ENCODE data around the gene MTREX. TPM values are rescaled to one million over a fixed set of nuclear protein-coding genes. Genes with fewer than 3 reads are reported as not detected.

The MTREX gene
- polyA plus RNA-seq, 1 experiment = 61.7 TPM

- no peaks in the 10 kb centered on the region for H3K27me3 ChIP-seq (ENCODE audit: control insufficient read depth, insufficient read depth, low read length)
- CTCF ChIA-PET = no interaction called here
- TF ChIP-seq CTCF (IDR thresholded peaks at IDR 0.05; ENCODE audit: low read depth, low read length) = no peak
Measured at GRCh38 chr5:55303238-55303690, 4.5 kb upstream of the MTREX start.

GRCh38 chr5:55304584-55304983 lies 3.2 kb upstream of the MTREX start:
- Histone ChIP-seq H3K9me3 (ENCODE audit: control insufficient read depth, insufficient read depth, low read length) (peaks cover 8% of the 10 kb centered on the region; the same call in 1 of the 2 replicates), H3K27ac (ENCODE audit: low read depth, low read length) (no peak overlapping the region), H3K27me3 (ENCODE audit: control insufficient read depth, insufficient read depth, low read length) (no peaks in the 10 kb centered on the region), H3K4me3 (ENCODE audit: low read depth, low read length) (no peak overlapping the region)
- DNase-seq (ENCODE audit: low read depth, low spot score) = no peak
- ChIA-PET POLR2A (no interaction called here), CTCF (interaction anchor here (1.8 kb wide), 1 partner anchor 387 kb away, joined by 7 read pairs; no protein-coding TSS in a partner anchor)
- TF ChIP-seq CTCF (IDR thresholded peaks at IDR 0.05; ENCODE audit: low read depth, low read length) = no peak

More at GRCh38 chr5:55303238-55303690, 4.5 kb upstream of the MTREX start:
- POLR2A ChIA-PET = no interaction called here
- peak; percentile 77 for DNase-seq (ENCODE audit: low read depth, low spot score)
- Histone ChIP-seq H3K4me3 (ENCODE audit: low read depth, low read length) (no peak overlapping the region), H3K9me3 (ENCODE audit: control insufficient read depth, insufficient read depth, low read length) (peaks cover 8% of the 10 kb centered on the region; the same call in 1 of the 2 replicates), H3K27ac (ENCODE audit: low read depth, low read length) (no peak overlapping the region)

GRCh38 chr5:55305345-55305744 lies 2.4 kb upstream of the MTREX start:
- DNase-seq (ENCODE audit: low read depth, low spot score) = no peak
- POLR2A ChIA-PET = no interaction called here
- TF ChIP-seq CTCF (IDR thresholded peaks at IDR 0.05; ENCODE audit: low read depth, low read length) = no peak
- Histone ChIP-seq H3K4me3 (ENCODE audit: low read depth, low read length) (peak overlapping the region; percentile 89), H3K27ac (ENCODE audit: low read depth, low read length) (no peak overlapping the region), H3K27me3 (ENCODE audit: control insufficient read depth, insufficient read depth, low read length) (no peaks in the 10 kb centered on the region), H3K9me3 (ENCODE audit: control insufficient read depth, insufficient read depth, low read length) (0 out of 2 replicates have a peak, but pooled peaks cover 5% of the 10 kb centered on the region)
- CTCF ChIA-PET = interaction anchor here (1.8 kb wide), 1 partner anchor 387 kb away, joined by 7 read pairs; no protein-coding TSS in a partner anchor

- no peaks in the 10 kb centered on the region for H3K27me3 ChIP-seq (ENCODE audit: control insufficient read depth, insufficient read depth, low read length)
- peak overlapping the region; percentile 99 for H3K27ac ChIP-seq (ENCODE audit: low read depth, low read length)
- ChIA-PET POLR2A (interaction anchor here (0.5 to 1.2 kb wide), 6 partner anchors 12 to 1393 kb away, joined by 3 to 6 read pairs (median 4); no protein-coding TSS in a partner anchor), CTCF (interaction anchor here (1.8 to 2.0 kb wide), 2 partner anchors 18 to 385 kb away, joined by 7 to 10 read pairs; no protein-coding TSS in a partner anchor)
- peak overlapping the region; percentile 89 for H3K4me3 ChIP-seq (ENCODE audit: low read depth, low read length)
- no peak for TF ChIP-seq CTCF (IDR thresholded peaks at IDR 0.05; ENCODE audit: low read depth, low read length)
- DNase-seq (ENCODE audit: low read depth, low spot score) = no peak
- no peaks in the 10 kb centered on the region for H3K9me3 ChIP-seq (ENCODE audit: control insufficient read depth, insufficient read depth, low read length)
Measured at GRCh38 chr5:55306641-55307382, 977 bp upstream of the MTREX start.
